Mesenchymal stem cell (in vitro differentiated cells and primary cell): ENCODE results near the gene OR2T8.

ENCODE experiments used
- DNase-seq: peaks from one replicate; pipeline ENCODE4 v3.0.0-alpha.2; 2013
- H2AFZ ChIP-seq: one replicate; pipeline ENCODE4 v1.6.1; 2013; ENCODE audit warnings: low read depth, mild to moderate bottlenecking, control low read depth, inconsistent platforms, low read length, moderate library complexity
- H2AK5ac ChIP-seq: 2 replicates; pipeline ENCODE4 v1.6.1; 2013; ENCODE audit warnings: low read length, moderate library complexity, mild to moderate bottlenecking, inconsistent platforms; ENCODE audit not compliant: severe bottlenecking
- H2BK120ac ChIP-seq: one replicate; pipeline ENCODE4 v1.6.1; 2013; ENCODE audit warnings: low read depth, mild to moderate bottlenecking, inconsistent platforms, low read length, moderate library complexity
- H2BK12ac ChIP-seq, 2 experiments: one replicate each; pipeline ENCODE4 v1.6.1; 2013; ENCODE audit warnings: inconsistent platforms in 2 of 2, low read length in 2 of 2, mild to moderate bottlenecking in 2 of 2, moderate library complexity in 2 of 2, control low read depth in 1 of 2
- H2BK15ac ChIP-seq: one replicate; pipeline ENCODE4 v1.6.1; 2013; ENCODE audit warnings: mild to moderate bottlenecking, low read depth, inconsistent platforms; ENCODE audit not compliant: poor library complexity, severe bottlenecking
- H2BK5ac ChIP-seq: 2 replicates; pipeline ENCODE4 v1.6.1; 2013; ENCODE audit warnings: low read depth, mild to moderate bottlenecking, low read length, control low read depth, inconsistent platforms; ENCODE audit not compliant: poor library complexity, severe bottlenecking
- H3K14ac ChIP-seq, 2 experiments: one replicate each; pipeline ENCODE4 v1.6.1; 2013; ENCODE audit warnings: inconsistent platforms in 2 of 2, low read length in 2 of 2, control low read depth in 1 of 2, mild to moderate bottlenecking in 1 of 2, moderate library complexity in 1 of 2
- H3K18ac ChIP-seq, 2 experiments: one replicate each; pipeline ENCODE4 v1.6.1; 2013; ENCODE audit warnings: inconsistent platforms in 2 of 2, low read length in 2 of 2, control low read depth in 1 of 2, low read depth in 1 of 2, mild to moderate bottlenecking in 1 of 2
- H3K23ac ChIP-seq, 2 experiments: one replicate each; pipeline ENCODE4 v1.6.1; 2013; ENCODE audit warnings: inconsistent platforms in 2 of 2, low read length in 2 of 2, mild to moderate bottlenecking in 2 of 2, moderate library complexity in 2 of 2, control low read depth in 1 of 2
- H3K27ac ChIP-seq: 2 replicates; pipeline ENCODE4 v1.5.1; 2013; ENCODE audit warnings: mild to moderate bottlenecking, moderate library complexity, low read length, control low read depth, inconsistent platforms; ENCODE audit not compliant: poor library complexity, severe bottlenecking
- H3K27me3 ChIP-seq, 2 experiments: 2 replicates each; pipeline versions ENCODE4 v1.6.1 to v1.7.0; 2013; ENCODE audit warnings: low read length in 2 of 2, mild to moderate bottlenecking in 2 of 2, moderate library complexity in 2 of 2, control low read depth in 1 of 2, inconsistent platforms in 1 of 2; ENCODE audit not compliant: control insufficient read depth in 1 of 2, insufficient read depth in 1 of 2
- H3K36me3 ChIP-seq, 2 experiments: 2 replicates each; pipeline versions ENCODE4 v1.6.1 to v1.7.0; 2013; ENCODE audit warnings: low read length in 2 of 2, control low read depth in 1 of 2, inconsistent platforms in 1 of 2, low read depth in 1 of 2, mild to moderate bottlenecking in 1 of 2; ENCODE audit not compliant: insufficient read depth in 2 of 2, control insufficient read depth in 1 of 2
- H3K4ac ChIP-seq, 2 experiments: one replicate each; pipeline ENCODE4 v1.6.1; 2013; ENCODE audit warnings: inconsistent platforms in 2 of 2, low read length in 2 of 2, mild to moderate bottlenecking in 2 of 2, moderate library complexity in 2 of 2, control low read depth in 1 of 2, low read depth in 1 of 2
- H3K4me1 ChIP-seq: 2 replicates; pipeline ENCODE4 v1.6.1; 2013; ENCODE audit warnings: low read depth, low read length, control low read depth; ENCODE audit not compliant: control insufficient read depth, insufficient read depth
- H3K4me2 ChIP-seq: 2 replicates; pipeline ENCODE4 v1.6.1; 2013; ENCODE audit warnings: low read length, mild to moderate bottlenecking, inconsistent platforms; ENCODE audit not compliant: poor library complexity, severe bottlenecking
- H3K4me3 ChIP-seq, 2 experiments: 2 replicates each; pipeline versions ENCODE4 v1.5.1 to v1.7.0; 2013; ENCODE audit warnings: low read length in 2 of 2, mild to moderate bottlenecking in 2 of 2, control low read depth in 1 of 2, low read depth in 1 of 2; ENCODE audit not compliant: insufficient read depth in 1 of 2
- H3K79me1 ChIP-seq: replicated peaks from 2 replicates; pipeline ENCODE4 v1.6.1; 2013; ENCODE audit warnings: mild to moderate bottlenecking, control low read depth, low read length, inconsistent platforms; ENCODE audit not compliant: poor library complexity, severe bottlenecking
- H3K9ac ChIP-seq: 2 replicates; pipeline ENCODE4 v1.7.0; 2013; ENCODE audit warnings: mild to moderate bottlenecking, low read length, moderate library complexity
- H3K9me3 ChIP-seq: 2 replicates; pipeline ENCODE4 v1.7.0; 2013; ENCODE audit warnings: mild to moderate bottlenecking, low read length; ENCODE audit not compliant: control insufficient read depth
- H4K8ac ChIP-seq: one replicate; pipeline ENCODE4 v1.6.1; 2013; ENCODE audit warnings: inconsistent platforms, mild to moderate bottlenecking, low read length, moderate library complexity
- H4K91ac ChIP-seq: one replicate; pipeline ENCODE4 v1.6.1; 2013; ENCODE audit warnings: mild to moderate bottlenecking, low read length, inconsistent platforms
- WGBS: methylation state at CpG from one replicate; pipeline ENCODE4 v1.1.7; 2013; ENCODE audit warnings: mixed read lengths; 5-methylcytosine and 5-hydroxymethylcytosine counted together

Gene OR2T8

DNA sequence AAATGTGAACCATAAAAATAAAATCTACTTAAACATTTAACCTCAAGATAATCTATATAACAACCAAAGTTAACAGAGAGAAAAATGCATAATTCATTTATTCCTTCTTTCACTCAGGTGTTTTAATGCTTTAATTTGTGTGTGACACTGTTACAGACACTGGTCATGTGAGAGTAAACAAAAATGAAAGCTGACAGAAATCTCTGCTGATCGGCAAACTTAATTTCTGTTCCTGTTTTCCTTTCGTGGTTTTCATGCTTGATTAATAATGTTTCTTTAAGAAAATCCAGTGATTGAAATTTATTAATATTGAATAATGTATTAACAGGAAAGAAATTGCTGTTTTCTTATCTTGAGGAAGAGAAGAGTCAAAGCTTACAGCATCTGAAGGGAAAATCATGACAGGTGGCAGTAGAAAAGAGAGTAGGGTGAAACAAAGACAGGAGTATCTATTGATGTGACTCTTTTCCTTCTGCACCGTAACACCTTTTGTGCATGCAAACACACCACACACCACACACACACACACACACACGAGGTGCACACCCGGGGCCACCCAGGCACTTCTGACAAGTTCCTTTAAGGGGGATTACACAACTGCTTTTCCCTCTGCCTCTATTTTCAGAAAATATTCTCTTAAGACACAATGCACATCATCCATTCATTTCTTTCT, 46.6 kb downstream of the OR2T8 start:
- no peak for DNase-seq
- Histone ChIP-seq H2BK12ac (no peak overlapping the region), H3K18ac (no peak overlapping the region), H3K27me3 (no peaks in the 10 kb centered on the region), H3K4me2 (no peak overlapping the region), H2AFZ (no peak overlapping the region), H3K79me1 (no peaks in the 10 kb centered on the region), H2BK120ac (no peak overlapping the region), H2BK5ac (no peak overlapping the region), H3K9ac (no peak overlapping the region), H3K9me3 (peaks cover 14% of the 10 kb centered on the region), H3K14ac (no peak overlapping the region), H3K4me1 (no peaks in the 10 kb centered on the region), H3K36me3 (no peaks in the 10 kb centered on the region), H2AK5ac (no peak overlapping the region), H4K8ac (no peak overlapping the region), H3K27ac (no peak overlapping the region), H3K23ac (no peak overlapping the region), H3K4ac (no peak overlapping the region), H4K91ac (no peak overlapping the region), H2BK15ac (no peak overlapping the region), H3K4me3 (no peak overlapping the region)
- WGBS = 61% methylated on average over 5 of the region's 5 CpGs
